NCI-H187 treated with DMSO at 0.1 percent for 48 hours (cell line): ENCODE data around the gene AKAP13.

Experiments
- DNase-seq: peaks from one replicate; lab custom pipeline; 2025; lab: John Stamatoyannopoulos, UW

The AKAP13 gene

GRCh38 chr15:85756411-85757072 lies 376.1 kb downstream of the AKAP13 start:
- DNase-seq, result no peak

- no peak for DNase-seq
Measured at GRCh38 chr15:85757073-85757938, 376.9 kb downstream of the AKAP13 start.

GRCh38 chr15:85757939-85758654 lies 377.7 kb downstream of the AKAP13 start:
- DNase-seq, result no peak

DNA sequence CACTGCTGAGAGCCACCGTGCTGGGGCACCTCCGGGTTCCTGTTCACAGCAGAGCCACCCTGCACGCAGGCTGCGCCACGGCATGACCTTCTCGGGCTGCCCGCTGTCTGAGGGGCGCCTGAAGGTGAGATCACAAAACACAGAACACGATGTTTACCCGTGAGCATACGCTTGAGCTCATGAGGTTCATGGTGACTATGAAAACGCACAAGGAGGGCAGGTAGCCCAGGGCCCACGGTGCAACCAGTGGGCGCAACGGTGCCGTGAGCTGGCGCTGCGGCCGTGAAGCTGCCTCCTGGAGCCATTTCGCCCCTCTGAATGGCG lies 378.2 kb downstream of the AKAP13 start:
- DNase-seq, result no peak

GRCh38 chr15:85759376-85759775 lies 379.0 kb downstream of the AKAP13 start:
- DNase-seq, result no peak

GRCh38 chr15:85760049-85760448 lies 379.6 kb downstream of the AKAP13 start:
- no peak for DNase-seq

DNA sequence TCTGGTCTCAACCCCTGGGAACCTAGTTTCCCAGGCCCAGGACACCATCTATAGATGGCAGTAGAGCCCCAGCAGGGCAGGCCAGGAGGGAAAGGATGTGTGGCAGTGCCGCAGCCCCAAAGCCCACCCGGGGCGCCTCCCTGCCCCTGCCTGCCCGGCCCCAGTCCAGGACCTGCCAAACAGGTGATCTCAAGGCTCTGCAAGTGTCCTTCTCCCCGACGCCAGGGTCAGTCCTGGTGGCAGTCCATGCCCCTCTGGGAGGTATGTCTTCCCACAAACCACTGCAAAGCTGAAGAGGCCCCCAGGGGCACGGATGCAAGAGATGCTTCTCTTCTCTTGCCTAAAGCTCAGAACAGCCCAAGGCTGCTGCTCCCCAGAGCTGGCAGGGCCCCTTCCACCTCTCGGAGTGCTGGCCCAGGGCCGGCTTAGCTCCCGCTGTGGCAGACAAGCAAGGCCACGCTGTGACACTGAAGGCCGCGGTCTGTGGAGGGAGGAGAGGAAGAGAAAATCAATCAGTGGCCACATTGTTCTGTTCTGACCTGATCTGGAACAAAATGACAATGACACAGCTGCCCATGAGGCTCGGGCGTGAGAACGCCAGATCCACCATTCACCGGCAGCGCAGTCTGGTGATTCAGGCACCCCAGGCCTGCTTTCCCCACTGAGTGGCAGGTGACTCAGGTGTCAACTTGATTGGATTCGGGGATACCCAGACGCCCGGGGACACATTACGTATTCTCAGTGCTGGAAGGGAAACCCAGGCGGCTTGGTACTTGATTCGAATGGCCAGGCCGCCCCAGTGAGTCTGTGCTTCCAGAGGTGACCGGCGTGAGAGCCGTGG lies 380.3 kb downstream of the AKAP13 start:
- no peak for DNase-seq

GRCh38 chr15:85761635-85762034 lies 381.2 kb downstream of the AKAP13 start:
- no peak for DNase-seq

DNA sequence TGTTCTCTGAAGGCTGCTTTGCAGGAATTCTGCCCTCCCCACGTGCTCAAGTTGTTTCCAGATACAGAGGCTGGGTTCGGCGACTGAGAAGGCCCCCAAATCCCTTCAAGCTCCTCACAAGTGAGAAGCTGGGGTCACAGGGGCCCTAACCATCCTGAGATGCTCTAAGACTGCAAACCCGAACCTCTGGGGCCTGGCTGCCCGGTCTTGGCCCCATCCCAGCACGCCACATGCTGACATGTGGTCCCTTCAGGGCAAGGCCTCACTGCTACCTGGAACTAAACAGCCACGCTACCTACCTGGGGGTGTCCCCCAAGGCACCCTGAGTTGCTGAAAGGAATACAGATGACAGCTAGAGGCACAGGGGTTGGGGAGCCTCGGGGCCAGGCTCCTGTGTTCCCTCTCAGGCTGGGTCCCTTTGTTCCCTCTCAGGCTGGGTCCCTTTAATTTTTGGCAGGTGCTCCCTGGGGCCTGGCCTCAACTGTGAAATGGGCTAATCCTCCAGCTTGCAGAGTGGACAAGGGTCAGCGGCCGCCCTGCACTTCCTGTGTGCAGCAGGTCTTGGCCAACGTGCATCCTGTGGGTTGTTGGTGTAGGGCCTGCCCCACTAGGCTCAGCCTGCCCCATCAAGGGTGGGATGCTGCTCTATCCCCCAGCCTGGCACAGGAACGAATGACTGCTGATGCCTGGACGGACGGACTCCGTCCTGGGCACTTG lies 381.8 kb downstream of the AKAP13 start:
- no peak for DNase-seq

- DNase-seq, result no peak
Measured at GRCh38 chr15:85762756-85763127, 382.3 kb downstream of the AKAP13 start.

DNA sequence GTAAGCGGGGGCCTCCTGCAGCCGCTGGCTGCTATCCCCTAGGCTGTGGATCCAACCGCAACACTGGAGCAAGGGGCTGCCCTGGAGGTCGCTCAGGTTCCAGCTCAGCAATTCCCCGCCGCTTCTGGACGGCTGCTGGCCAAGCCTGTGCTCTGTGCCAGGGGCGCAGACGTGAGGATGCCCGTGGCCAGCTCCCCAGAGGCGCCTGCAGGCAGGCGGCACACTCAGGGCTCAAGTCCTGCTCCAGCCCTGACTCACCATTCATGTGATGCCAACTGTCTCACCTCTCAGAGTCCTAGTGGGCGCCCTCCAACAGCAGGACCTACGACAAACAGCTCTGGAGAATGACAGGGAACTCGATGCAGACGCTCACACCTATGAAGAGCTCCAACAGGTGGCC lies 382.8 kb downstream of the AKAP13 start:
- no peak for DNase-seq

DNA sequence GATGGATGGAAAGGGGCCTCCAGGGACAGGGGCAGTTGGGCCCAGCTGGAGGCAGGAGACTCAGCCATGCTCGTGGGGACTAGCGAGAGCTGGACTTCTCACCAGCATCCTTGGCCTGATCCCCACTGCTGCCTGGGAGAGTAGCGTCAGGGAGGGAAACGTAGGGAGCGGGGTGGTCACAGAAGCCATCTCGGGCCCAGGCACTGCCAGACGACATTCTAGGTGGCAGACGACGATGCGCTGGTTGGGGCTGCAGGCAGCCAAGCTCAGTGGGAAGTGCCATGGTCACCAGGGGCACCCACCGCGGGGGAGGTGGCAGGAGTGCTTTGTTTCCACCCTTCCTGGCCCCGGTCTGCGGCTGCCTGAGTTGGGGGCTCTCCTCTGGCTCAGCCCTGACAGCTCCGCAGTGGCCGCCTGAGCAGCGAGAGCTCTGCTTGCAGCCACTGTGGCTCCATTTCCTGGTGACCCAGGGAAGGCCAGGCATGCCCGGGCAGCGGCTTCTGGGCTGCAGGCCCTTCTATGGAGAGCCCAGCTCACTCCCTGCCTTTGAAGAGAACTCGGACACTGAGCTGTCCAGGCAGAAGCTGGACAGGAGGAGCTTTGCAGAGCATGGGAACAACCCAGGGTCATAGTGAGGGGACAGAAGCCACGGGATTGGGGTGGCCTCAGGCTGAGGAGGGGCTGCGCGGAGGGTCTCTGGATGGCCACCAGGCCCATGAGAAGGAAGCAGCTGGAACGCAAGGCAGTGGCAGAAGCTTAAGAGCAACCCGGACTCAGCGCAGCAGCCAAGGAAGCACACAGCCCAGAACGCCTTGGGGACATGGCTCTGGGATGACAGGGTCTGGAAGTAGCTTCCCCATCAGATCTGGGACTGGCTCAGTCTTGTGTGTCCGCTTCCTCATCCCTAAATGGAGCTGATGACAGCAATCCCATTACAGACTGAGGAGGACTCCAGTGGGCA lies 383.6 kb downstream of the AKAP13 start:
- DNase-seq, result no peak

DNA sequence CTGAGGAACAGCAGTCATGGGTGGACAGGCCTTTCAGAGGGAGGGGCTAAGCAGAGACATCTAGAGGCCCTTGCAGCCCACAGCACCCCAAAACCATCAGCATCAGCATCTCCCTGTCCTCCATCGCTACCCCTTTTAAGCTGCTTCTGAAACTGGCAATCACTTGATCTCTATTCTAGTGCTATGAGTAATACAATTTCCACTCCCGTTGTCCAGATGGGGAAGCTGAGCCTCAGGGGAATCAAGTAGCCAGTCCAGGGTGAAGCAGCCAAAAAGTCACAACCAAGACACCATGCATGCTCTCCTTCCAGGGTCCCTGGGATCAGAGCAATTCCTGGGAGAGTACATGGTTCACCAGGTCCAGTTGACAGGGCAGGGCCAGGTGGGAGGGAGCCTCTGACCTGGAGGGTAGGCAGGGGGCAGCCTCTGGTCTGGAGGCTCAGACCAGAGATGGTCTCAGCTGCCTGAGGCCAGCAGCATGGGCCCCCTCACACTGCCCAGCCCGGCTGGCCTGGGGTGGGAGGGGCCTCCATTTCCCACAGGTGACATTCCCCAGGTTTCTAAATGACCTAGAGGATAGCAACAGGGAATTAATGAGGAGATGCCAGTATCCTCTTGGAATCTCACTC lies 384.4 kb downstream of the AKAP13 start:
- no peak for DNase-seq

- no peak for DNase-seq
Measured at GRCh38 chr15:85766001-85766831, 385.8 kb downstream of the AKAP13 start.

GRCh38 chr15:85767785-85768529 lies 387.6 kb downstream of the AKAP13 start:
- no peak for DNase-seq

GRCh38 chr15:85768595-85769168 lies 388.3 kb downstream of the AKAP13 start:
- DNase-seq, result no peak

DNA sequence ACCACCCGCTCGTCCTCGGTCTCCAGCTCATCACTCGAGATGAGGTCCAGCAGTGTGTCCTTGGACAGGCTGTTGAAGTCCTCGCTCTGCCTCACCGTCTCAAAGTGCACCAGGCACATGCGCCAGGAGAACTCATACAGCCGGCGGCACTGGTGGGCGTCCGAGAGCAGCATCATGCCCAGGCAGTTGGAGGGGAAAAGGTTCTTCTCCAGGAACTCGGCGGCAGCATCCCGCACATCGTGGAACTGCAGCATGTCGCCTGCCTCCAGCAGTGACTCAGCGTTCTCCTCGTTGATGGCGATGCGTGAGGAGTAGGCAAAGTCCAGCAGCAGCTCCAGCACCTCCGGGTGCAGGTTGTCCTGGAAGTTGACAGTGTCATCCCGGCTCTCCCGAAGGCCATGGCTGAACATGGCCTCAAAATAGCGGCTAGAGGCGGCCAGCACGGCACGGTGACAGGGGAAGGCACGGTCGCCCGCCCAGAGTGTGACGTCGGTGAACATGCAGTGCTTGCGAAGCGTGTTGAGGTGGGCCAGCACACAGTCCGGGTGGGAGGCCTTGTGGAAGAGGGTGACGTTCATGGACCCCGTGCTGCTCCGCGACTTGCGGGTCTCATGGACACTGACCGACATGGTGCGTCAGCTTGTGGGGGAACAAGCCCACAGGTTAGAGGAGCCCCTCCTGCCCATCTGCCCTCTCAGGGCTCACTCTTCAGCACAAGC lies 388.9 kb downstream of the AKAP13 start:
- no peak for DNase-seq
